Ishikawa (cell line): ENCODE data around the gene COL18A1.

ENCODE experiments used
- CEBPB ChIP-seq: IDR thresholded peaks from 2 replicates; pipeline ENCODE4 v1.6.1; 2012
- CREB1 ChIP-seq: IDR thresholded peaks from 2 replicates; pipeline ENCODE4 v1.6.1; 2012; ENCODE audit warnings: low read depth
- EGR1 ChIP-seq: IDR thresholded peaks from 2 replicates; pipeline ENCODE4 v1.6.1; 2012
- EP300 ChIP-seq: IDR thresholded peaks from 2 replicates; pipeline ENCODE4 v1.6.1; 2012; ENCODE audit warnings: borderline replicate concordance
- NFIC ChIP-seq: IDR thresholded peaks from 2 replicates; pipeline ENCODE4 v1.6.1; 2012
- RAD21 ChIP-seq: IDR thresholded peaks from 2 replicates; pipeline ENCODE4 v1.6.1; 2012; ENCODE audit warnings: low read depth
- TAF1 ChIP-seq: IDR thresholded peaks from 2 replicates; pipeline ENCODE4 v1.6.1; 2012; ENCODE audit warnings: low read depth, mild to moderate bottlenecking
- TCF12 ChIP-seq: IDR thresholded peaks from 2 replicates; pipeline ENCODE4 v1.6.1; 2012; ENCODE audit warnings: low read depth
- TEAD4 ChIP-seq: IDR thresholded peaks from 2 replicates; pipeline ENCODE4 v1.6.1; 2012
- YY1 ChIP-seq: IDR thresholded peaks from 2 replicates; pipeline ENCODE4 v1.6.1; 2012; ENCODE audit warnings: low read depth
- ZBTB7A ChIP-seq: IDR thresholded peaks from 2 replicates; pipeline ENCODE4 v1.6.1; 2012; ENCODE audit warnings: low read depth
- TF ChIP-seq, protein P1 (sequence below): IDR thresholded peaks from 2 replicates; pipeline ENCODE4 v1.6.1; 2012
- TF ChIP-seq, protein P2 (sequence below): IDR thresholded peaks from 2 replicates; pipeline ENCODE4 v1.6.1; 2012; ENCODE audit warnings: low read depth, mild to moderate bottlenecking
- TF ChIP-seq, protein P3 (sequence below): IDR thresholded peaks from 2 replicates; pipeline ENCODE4 v1.6.1; 2012

DNA sequence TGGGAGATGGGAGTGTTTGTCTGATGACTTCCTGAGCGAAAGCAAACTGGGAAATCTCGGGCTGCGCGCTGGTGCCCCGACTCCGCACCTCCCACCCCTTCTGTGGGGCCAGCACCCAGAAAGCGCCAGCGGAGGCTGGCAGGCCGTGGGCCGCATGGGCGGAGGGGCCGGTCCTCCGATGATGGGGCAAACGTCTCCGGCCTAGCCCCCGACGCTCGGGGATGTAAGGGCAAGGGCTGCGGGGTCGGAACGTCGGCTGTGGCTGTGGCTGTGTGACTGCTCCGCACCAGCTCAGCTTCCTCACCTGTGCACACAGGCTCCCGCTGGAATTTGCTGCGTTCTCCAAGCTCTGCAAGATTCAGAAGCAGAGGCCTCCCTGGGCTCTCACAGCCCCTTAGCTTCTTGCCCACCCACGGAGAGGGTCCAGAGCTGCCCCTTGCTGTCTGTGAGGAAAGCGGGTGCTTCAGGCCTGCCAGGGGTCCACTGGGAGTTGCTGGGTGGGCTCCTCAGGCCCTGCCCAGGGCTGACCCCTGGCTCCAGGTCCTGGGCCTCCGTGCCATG, 35.0 kb downstream of the COL18A1 start:
- TF ChIP-seq, protein P1, sequence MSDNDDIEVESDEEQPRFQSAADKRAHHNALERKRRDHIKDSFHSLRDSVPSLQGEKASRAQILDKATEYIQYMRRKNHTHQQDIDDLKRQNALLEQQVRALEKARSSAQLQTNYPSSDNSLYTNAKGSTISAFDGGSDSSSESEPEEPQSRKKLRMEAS = no peak
- no peak for TF ChIP-seq CREB1
- TF ChIP-seq ZBTB7A = no peak
- TF ChIP-seq YY1 = no peak
- no peak for TF ChIP-seq TEAD4
- TF ChIP-seq TAF1 = no peak
- no peak for TF ChIP-seq EP300
- no peak for TF ChIP-seq RAD21
- TF ChIP-seq CEBPB = no peak
- TF ChIP-seq, protein P2, sequence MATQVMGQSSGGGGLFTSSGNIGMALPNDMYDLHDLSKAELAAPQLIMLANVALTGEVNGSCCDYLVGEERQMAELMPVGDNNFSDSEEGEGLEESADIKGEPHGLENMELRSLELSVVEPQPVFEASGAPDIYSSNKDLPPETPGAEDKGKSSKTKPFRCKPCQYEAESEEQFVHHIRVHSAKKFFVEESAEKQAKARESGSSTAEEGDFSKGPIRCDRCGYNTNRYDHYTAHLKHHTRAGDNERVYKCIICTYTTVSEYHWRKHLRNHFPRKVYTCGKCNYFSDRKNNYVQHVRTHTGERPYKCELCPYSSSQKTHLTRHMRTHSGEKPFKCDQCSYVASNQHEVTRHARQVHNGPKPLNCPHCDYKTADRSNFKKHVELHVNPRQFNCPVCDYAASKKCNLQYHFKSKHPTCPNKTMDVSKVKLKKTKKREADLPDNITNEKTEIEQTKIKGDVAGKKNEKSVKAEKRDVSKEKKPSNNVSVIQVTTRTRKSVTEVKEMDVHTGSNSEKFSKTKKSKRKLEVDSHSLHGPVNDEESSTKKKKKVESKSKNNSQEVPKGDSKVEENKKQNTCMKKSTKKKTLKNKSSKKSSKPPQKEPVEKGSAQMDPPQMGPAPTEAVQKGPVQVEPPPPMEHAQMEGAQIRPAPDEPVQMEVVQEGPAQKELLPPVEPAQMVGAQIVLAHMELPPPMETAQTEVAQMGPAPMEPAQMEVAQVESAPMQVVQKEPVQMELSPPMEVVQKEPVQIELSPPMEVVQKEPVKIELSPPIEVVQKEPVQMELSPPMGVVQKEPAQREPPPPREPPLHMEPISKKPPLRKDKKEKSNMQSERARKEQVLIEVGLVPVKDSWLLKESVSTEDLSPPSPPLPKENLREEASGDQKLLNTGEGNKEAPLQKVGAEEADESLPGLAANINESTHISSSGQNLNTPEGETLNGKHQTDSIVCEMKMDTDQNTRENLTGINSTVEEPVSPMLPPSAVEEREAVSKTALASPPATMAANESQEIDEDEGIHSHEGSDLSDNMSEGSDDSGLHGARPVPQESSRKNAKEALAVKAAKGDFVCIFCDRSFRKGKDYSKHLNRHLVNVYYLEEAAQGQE = no peak
- TF ChIP-seq, protein P3, sequence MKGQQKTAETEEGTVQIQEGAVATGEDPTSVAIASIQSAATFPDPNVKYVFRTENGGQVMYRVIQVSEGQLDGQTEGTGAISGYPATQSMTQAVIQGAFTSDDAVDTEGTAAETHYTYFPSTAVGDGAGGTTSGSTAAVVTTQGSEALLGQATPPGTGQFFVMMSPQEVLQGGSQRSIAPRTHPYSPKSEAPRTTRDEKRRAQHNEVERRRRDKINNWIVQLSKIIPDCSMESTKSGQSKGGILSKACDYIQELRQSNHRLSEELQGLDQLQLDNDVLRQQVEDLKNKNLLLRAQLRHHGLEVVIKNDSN = no peak
- TF ChIP-seq TCF12 = no peak
- TF ChIP-seq EGR1 = no peak
- no peak for TF ChIP-seq NFIC
